Thyroid gland (tissue), 4 donors: ENCODE measurements around the gene RAB30. TPM values are rescaled to one million over a fixed set of nuclear protein-coding genes. Genes with fewer than 3 reads are reported as not detected.

Experiments used
- DNase-seq, 2 donors: peaks; one replicate each; pipeline ENCODE4 v3.0.0-alpha.2; 2019
- H3K27ac ChIP-seq, 3 donors: fragments of 200-600 bp; sonication (generic); 1 replicate in 2 of 3; 2 replicates in 1 of 3; pipeline ENCODE4 v1.5.1; 2016 to 2019; ENCODE audit warnings: mild to moderate bottlenecking in 1 of 3, moderate library complexity in 1 of 3
- H3K27me3 ChIP-seq: fragments of 200-600 bp; sonication (generic); one replicate; pipeline ENCODE4 v1.5.1; 2019
- H3K36me3 ChIP-seq, 2 donors: fragments of 200-600 bp; sonication (generic); one replicate each; pipeline ENCODE4 v1.5.1; 2016 to 2019
- H3K4me1 ChIP-seq, 2 donors: fragments of 200-600 bp; sonication (generic); one replicate each; pipeline ENCODE4 v1.5.1; 2017 to 2019
- H3K4me3 ChIP-seq, 3 donors: fragments of 200-600 bp; sonication (generic); replicated peaks in 1 of 3; 1 replicate in 2 of 3; 2 replicates in 1 of 3; pipeline ENCODE4 v1.5.1; 2016; ENCODE audit warnings: mild to moderate bottlenecking in 1 of 3
- H3K9me3 ChIP-seq: fragments of 200-600 bp; sonication (generic); one replicate; pipeline ENCODE4 v1.5.1; 2017
- POLR2A ChIP-seq, 2 donors: fragments of 450-650 bp; IDR thresholded peaks; one replicate each; pipeline ENCODE4 v1.6.1; 2017; ENCODE audit warnings: antibody characterized with exemption in 2 of 2, mild to moderate bottlenecking in 2 of 2, moderate library complexity in 1 of 2
- WGBS, 2 donors: methylation state at CpG; one replicate each; pipeline ENCODE4 v1.1.5; 2017; 5-methylcytosine and 5-hydroxymethylcytosine counted together
- intact Hi-C: fragments of 100-400 bp; cut with DNase I; formaldehyde crosslinking; loops from one replicate; pipeline ENCODE4 v1.15.1; 2023
- total RNA-seq, 4 donors: library from RNA; depleted of rRNA; stranded (reverse); fragments of >200 nt; gene quantifications; one replicate each; pipeline ENCODE4 v1.2.3, GENCODE V29; 2016
- TF ChIP-seq, protein P1 (sequence below), 6 experiments: fragments of 200-600 bp in 3 of 6; fragments of 450-650 bp in 3 of 6; sonication (generic) in 3 of 6; IDR thresholded peaks; one replicate each; pipeline ENCODE4 v1.5.1; 2016 to 2019; ENCODE audit warnings: antibody characterized with exemption in 6 of 6, mild to moderate bottlenecking in 2 of 6, inconsistent platforms in 1 of 6, moderate library complexity in 1 of 6

The RAB30 gene
- total RNA-seq, 4 donors from 2014 or later = 12.0 to 30.0 (median 22.8) TPM

DNA sequence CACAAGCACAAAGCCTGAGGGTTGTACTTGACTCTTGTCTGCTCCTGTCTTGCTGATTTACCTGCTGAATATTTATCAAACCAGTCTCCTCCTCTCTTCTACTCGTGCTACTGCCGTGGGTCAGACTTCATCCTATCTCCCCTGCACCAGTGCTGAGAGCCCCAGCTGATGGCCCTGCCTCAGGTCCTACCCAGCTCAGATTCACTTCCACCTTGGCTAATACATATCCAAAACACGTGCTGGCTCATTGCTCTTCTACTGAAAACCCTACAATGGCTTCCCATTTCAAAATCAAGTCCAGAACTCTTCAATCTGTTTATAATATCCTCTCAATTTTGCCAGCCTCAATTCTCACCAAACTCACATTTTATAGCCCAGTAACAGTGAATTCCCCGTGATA lies 48.3 kb downstream of the RAB30 start:
- intact Hi-C loops = no loop called here
- TF ChIP-seq, protein P1, sequence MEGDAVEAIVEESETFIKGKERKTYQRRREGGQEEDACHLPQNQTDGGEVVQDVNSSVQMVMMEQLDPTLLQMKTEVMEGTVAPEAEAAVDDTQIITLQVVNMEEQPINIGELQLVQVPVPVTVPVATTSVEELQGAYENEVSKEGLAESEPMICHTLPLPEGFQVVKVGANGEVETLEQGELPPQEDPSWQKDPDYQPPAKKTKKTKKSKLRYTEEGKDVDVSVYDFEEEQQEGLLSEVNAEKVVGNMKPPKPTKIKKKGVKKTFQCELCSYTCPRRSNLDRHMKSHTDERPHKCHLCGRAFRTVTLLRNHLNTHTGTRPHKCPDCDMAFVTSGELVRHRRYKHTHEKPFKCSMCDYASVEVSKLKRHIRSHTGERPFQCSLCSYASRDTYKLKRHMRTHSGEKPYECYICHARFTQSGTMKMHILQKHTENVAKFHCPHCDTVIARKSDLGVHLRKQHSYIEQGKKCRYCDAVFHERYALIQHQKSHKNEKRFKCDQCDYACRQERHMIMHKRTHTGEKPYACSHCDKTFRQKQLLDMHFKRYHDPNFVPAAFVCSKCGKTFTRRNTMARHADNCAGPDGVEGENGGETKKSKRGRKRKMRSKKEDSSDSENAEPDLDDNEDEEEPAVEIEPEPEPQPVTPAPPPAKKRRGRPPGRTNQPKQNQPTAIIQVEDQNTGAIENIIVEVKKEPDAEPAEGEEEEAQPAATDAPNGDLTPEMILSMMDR (IDR thresholded peaks at IDR 0.05) = no peak
- TF ChIP-seq POLR2A (IDR thresholded peaks at IDR 0.05) = no peak
- H3K36me3 ChIP-seq = no peaks in the 10 kb centered on the region
- H3K27ac ChIP-seq = no peak overlapping the region
- DNase-seq = no peak
- H3K4me1 ChIP-seq = peaks cover 0 to 13% of the 10 kb centered on the region in 2 donors
- 73 to 79% methylated on average over 4 of the region's 4 CpGs for WGBS, 2 donors
- no peaks in the 10 kb centered on the region for H3K9me3 ChIP-seq
- H3K27me3 ChIP-seq = no peaks in the 10 kb centered on the region
- H3K4me3 ChIP-seq = no peak overlapping the region

DNA sequence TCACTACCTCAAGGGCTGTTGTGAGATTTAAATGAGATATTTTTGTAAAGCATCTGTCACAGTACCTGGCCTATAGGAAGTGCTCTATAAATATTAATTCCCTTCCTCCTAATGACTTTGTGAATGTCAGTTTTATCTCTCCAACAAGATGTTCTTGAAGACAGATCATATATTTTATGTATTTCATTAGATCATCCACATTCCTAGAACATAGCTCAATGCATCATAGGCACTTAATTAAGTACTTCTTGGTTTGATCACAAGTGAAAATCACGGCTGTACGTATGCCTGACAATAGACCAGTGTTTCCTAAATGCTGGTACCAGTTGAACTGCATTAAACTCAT lies 49.9 kb downstream of the RAB30 start:
- TF ChIP-seq POLR2A (IDR thresholded peaks at IDR 0.05) = no peak
- TF ChIP-seq, protein P1 (IDR thresholded peaks at IDR 0.05) = no peak
- DNase-seq = no peak
- Histone ChIP-seq H3K4me1 (peaks cover 0 to 17% of the 10 kb centered on the region in 2 donors), H3K4me3 (no peak overlapping the region), H3K27me3 (no peaks in the 10 kb centered on the region), H3K27ac (no peak overlapping the region), H3K9me3 (no peaks in the 10 kb centered on the region), H3K36me3 (no peaks in the 10 kb centered on the region)
- 94 to 98% methylated on average over 2 of the region's 2 CpGs for WGBS, 2 donors
- intact Hi-C loops = no loop called here

DNA sequence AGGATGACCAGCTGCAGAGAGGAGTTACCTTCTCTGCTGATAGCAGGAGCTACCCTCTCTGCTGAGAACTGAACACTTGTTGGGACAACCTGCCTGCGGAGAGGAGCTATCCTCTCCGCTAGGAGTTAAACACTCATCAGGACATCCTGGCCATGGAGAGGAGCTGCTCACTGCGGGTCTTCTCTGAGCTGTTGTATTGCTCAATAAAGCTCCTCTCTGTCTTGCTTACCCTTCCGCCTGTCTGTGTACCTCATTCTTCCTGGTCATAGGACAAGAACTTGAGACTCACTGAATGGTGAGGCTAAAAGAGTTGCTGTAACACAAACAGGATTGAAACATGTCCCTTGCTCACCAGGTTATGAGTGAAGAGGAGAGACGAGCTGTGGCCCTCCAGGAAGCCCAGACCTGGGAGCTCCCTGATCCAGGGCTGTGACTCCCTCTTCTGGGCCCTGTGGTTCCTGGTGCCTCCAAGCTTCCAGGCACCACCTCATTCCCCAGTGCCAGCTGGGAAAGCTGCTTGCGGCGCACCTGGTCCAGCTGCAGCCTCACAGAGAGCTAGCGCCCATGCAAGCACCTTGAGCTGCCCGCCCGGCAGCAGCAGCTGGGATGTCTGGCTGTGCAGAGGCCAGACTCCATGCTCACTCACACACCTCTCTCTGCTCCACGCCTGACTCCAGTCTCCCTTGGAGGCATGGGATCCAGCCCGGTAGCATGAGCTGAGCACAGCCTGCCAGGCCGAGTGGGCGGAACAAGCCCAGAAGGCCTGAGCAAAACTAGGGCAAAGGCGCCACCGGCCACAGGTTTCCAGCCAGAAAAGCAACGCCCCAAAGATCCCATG lies 50.5 kb downstream of the RAB30 start:
- no peak overlapping the region for H3K4me3 ChIP-seq
- no peak for TF ChIP-seq POLR2A (IDR thresholded peaks at IDR 0.05)
- TF ChIP-seq, protein P1 (IDR thresholded peaks at IDR 0.05) = no peak
- H3K9me3 ChIP-seq = no peaks in the 10 kb centered on the region
- intact Hi-C loops = no loop called here
- DNase-seq = no peak
- H3K27ac ChIP-seq = no peak overlapping the region
- H3K4me1 ChIP-seq = peaks cover 0 to 17% of the 10 kb centered on the region in 2 donors
- 93 to 95% methylated on average over 15 to 16 of the region's 17 CpGs for WGBS, 2 donors
- H3K27me3 ChIP-seq = no peaks in the 10 kb centered on the region
- no peaks in the 10 kb centered on the region for H3K36me3 ChIP-seq

DNA sequence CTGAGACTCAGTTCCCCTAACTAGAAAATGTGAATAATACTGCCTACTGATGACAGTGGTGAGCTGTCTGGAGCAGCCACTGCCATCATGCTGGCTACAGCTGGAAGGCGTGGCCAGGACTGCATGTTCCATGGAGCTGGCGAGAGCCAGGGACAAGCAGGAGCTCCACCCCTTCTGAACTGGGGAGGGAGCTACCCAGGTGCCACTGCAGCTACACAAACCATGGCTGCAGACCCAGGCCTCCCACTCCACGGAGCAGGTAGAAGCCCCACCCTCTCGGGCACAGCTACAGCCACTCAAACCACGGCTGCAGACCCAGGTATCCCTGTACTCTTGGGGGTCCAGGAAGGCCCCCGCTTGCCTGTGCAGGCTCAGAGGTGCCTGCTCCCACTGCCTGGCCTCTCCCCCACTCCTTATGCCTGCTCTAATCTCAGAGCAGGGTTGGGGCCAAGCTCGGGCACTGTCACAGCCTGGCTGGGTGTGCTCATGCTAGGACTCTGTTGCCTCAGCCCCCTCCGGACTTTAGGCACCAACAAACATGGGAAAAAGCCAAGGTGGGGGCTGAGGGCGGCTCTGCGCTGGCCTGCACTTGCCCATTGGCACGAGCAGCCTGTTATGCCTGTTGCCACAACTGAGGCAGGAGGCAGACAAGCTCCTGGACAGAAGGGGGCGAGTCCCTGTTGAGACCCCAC lies 51.7 kb downstream of the RAB30 start:
- Histone ChIP-seq H3K9me3 (no peaks in the 10 kb centered on the region), H3K27me3 (no peaks in the 10 kb centered on the region), H3K36me3 (no peaks in the 10 kb centered on the region), H3K4me1 (peaks cover 0 to 13% of the 10 kb centered on the region in 2 donors), H3K4me3 (no peak overlapping the region), H3K27ac (no peak overlapping the region)
- 94 to 100% methylated on average over 5 to 7 of the region's 12 CpGs for WGBS, 2 donors
- peak in 1 of 2 donors; percentile 12 for DNase-seq
- intact Hi-C loops = no loop called here
- TF ChIP-seq, protein P1 (IDR thresholded peaks at IDR 0.05) = no peak
- TF ChIP-seq POLR2A (IDR thresholded peaks at IDR 0.05) = no peak

DNA sequence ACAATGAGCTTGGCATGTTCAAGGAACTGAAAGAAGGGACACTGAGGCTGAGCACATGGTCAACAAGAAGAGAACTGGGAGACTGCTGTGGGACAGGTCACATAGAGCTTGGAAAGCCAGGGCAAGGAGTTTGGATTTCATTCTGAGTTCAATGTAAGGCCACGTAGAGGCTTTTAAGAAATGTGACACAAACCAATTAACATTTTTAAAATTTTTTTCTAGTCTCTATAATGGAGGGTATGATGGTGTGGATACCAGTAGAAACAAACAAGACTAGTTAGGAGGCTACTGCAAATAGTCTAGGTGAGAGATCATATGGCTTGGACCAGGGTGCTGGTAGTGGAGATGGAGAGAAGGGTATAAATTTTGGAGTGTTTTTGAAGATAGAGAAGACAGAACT lies 56.7 kb downstream of the RAB30 start:
- Histone ChIP-seq H3K36me3 (no peaks in the 10 kb centered on the region), H3K4me1 (peaks cover 8 to 13% of the 10 kb centered on the region in 2 donors), H3K4me3 (no peak overlapping the region), H3K9me3 (no peaks in the 10 kb centered on the region), H3K27me3 (no peaks in the 10 kb centered on the region), H3K27ac (no peak overlapping the region)
- 93 to 98% methylated on average over 1 of the region's 1 CpG for WGBS, 2 donors
- DNase-seq = no peak
- no peak for TF ChIP-seq POLR2A (IDR thresholded peaks at IDR 0.05)
- TF ChIP-seq, protein P1 (IDR thresholded peaks at IDR 0.05) = no peak
- intact Hi-C loops = no loop called here
